ENCODE measurements around the gene EHD4.

EHD4 gene

DNA sequence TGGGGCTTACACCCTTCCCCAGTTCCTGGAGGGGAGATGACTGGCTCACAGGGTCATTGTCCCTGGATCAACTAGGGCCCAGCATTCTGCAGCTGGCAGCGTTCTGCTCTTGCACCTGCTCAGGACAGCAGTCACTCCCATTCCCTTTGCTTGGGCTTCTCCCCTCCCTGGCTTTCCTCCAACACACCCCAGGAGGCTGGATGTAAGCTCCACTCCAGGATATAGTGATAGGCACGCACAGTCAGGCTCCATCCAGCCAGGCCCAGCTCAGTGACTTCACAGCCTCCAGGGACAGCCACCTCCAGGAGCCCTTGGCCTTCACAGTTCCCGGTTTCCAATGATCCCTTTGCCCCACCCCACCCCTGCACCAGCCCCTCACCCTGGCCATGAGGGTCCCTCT, 80.4 kb downstream of the EHD4 start:
- TF ChIP-seq, protein P1, sequence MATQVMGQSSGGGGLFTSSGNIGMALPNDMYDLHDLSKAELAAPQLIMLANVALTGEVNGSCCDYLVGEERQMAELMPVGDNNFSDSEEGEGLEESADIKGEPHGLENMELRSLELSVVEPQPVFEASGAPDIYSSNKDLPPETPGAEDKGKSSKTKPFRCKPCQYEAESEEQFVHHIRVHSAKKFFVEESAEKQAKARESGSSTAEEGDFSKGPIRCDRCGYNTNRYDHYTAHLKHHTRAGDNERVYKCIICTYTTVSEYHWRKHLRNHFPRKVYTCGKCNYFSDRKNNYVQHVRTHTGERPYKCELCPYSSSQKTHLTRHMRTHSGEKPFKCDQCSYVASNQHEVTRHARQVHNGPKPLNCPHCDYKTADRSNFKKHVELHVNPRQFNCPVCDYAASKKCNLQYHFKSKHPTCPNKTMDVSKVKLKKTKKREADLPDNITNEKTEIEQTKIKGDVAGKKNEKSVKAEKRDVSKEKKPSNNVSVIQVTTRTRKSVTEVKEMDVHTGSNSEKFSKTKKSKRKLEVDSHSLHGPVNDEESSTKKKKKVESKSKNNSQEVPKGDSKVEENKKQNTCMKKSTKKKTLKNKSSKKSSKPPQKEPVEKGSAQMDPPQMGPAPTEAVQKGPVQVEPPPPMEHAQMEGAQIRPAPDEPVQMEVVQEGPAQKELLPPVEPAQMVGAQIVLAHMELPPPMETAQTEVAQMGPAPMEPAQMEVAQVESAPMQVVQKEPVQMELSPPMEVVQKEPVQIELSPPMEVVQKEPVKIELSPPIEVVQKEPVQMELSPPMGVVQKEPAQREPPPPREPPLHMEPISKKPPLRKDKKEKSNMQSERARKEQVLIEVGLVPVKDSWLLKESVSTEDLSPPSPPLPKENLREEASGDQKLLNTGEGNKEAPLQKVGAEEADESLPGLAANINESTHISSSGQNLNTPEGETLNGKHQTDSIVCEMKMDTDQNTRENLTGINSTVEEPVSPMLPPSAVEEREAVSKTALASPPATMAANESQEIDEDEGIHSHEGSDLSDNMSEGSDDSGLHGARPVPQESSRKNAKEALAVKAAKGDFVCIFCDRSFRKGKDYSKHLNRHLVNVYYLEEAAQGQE (IDR thresholded peaks at IDR 0.05; ENCODE audit: insufficient read depth in 1 of 2, low read depth in 2 of 2, low read length in 2 of 2) = no peak
- no peak for TF ChIP-seq FOXP2 (optimal IDR thresholded peaks at IDR 0.05; ENCODE audit: borderline replicate concordance, extremely low read depth, extremely low read length, insufficient read depth)
- no peak for TF ChIP-seq TAF1 (IDR thresholded peaks at IDR 0.05; ENCODE audit: borderline replicate concordance, insufficient read depth, low read length)
- no peak for TF ChIP-seq SIN3A (IDR thresholded peaks at IDR 0.05; ENCODE audit: borderline replicate concordance, insufficient read depth, low read length)
- no peak for TF ChIP-seq POLR2AphosphoS5 (IDR thresholded peaks at IDR 0.05; ENCODE audit: low read depth, low read length)

GRCh38 chr15:41891226-41891625, 81.1 kb downstream of the EHD4 start:
- no peak for TF ChIP-seq TAF1 (IDR thresholded peaks at IDR 0.05; ENCODE audit: borderline replicate concordance, insufficient read depth, low read length)
- no peak for TF ChIP-seq FOXP2 (optimal IDR thresholded peaks at IDR 0.05; ENCODE audit: borderline replicate concordance, extremely low read depth, extremely low read length, insufficient read depth)
- TF ChIP-seq POLR2AphosphoS5 (IDR thresholded peaks at IDR 0.05; ENCODE audit: low read depth, low read length) = no peak
- no peak for TF ChIP-seq SIN3A (IDR thresholded peaks at IDR 0.05; ENCODE audit: borderline replicate concordance, insufficient read depth, low read length)
- TF ChIP-seq, protein P1 (IDR thresholded peaks at IDR 0.05; ENCODE audit: insufficient read depth in 1 of 2, low read depth in 2 of 2, low read length in 2 of 2) = no peak

GRCh38 chr15:41890050-41890690, 82.2 kb downstream of the EHD4 start:
- TF ChIP-seq TAF1 (IDR thresholded peaks at IDR 0.05; ENCODE audit: borderline replicate concordance, insufficient read depth, low read length) (no peak), POLR2AphosphoS5 (IDR thresholded peaks at IDR 0.05; ENCODE audit: low read depth, low read length) (no peak), SIN3A (IDR thresholded peaks at IDR 0.05; ENCODE audit: borderline replicate concordance, insufficient read depth, low read length) (no peak), FOXP2 (optimal IDR thresholded peaks at IDR 0.05; ENCODE audit: borderline replicate concordance, extremely low read depth, extremely low read length, insufficient read depth) (no peak)
- TF ChIP-seq, protein P1 (IDR thresholded peaks at IDR 0.05; ENCODE audit: insufficient read depth in 1 of 2, low read depth in 2 of 2, low read length in 2 of 2) = no peak

GRCh38 chr15:41888662-41889253, 83.6 kb downstream of the EHD4 start:
- TF ChIP-seq, protein P1 (IDR thresholded peaks at IDR 0.05; ENCODE audit: insufficient read depth in 1 of 2, low read depth in 2 of 2, low read length in 2 of 2) = no peak
- TF ChIP-seq TAF1 (IDR thresholded peaks at IDR 0.05; ENCODE audit: borderline replicate concordance, insufficient read depth, low read length) (no peak), SIN3A (IDR thresholded peaks at IDR 0.05; ENCODE audit: borderline replicate concordance, insufficient read depth, low read length) (no peak), FOXP2 (optimal IDR thresholded peaks at IDR 0.05; ENCODE audit: borderline replicate concordance, extremely low read depth, extremely low read length, insufficient read depth) (no peak)

Data from PFSK-1 (cell line).